ENCODE measurements around the gene FAM187B. TPM values are rescaled to one million over a fixed set of nuclear protein-coding genes. Genes with fewer than 3 reads are reported as not detected.

FAM187B gene
- total RNA-seq = not detected in 2 replicates

GRCh38 chr19:35228177-35228930 lies at the start of gene FAM187B:
Gene FAM187B, minus strand, starts transcription at chr19:35228739. Its CDS starts 59 bp downstream, at chr19:35228680.

GRCh38 chr19:35268536-35269437 lies 40.2 kb upstream of the FAM187B start, which contains the start of gene USF2:
Gene USF2, plus strand, starts transcription at chr19:35268962. Its CDS starts 140 bp downstream, at chr19:35269102.

DNA sequence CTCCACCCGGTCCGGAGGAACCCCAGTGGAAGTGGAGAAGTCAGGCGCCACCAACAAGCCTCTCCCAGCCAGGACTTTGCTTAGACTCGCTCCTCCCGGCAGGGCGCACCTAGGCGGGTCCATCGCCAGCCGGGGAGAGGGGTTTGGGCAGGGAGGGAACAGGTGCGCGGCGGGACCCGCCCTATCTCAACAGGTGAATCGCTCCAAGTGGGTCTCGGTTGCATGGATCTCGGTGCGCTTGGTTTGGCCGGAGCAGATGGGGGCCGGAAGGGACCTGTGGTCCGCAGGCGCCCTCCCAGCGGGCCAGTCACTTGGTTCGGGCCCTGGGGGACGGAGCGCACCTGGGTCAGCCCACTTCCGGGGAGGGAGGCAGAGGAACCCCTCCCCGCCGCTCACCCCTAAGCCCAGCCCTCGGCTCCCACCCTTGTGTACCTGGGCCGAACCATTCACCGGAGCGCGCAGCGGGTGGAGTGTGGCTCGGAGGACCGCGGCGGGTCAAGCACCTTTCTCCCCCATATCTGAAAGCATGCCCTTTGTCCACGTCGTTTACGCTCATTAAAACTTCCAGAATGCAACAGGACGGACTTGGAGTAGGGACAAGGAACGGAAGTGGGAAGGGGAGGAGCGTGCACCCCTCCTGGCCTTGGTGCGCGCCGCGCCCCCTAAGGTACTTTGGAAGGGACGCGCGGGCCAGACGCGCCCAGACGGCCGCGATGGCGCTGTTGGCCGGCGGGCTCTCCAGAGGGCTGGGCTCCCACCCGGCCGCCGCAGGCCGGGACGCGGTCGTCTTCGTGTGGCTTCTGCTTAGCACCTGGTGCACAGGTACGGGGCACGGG lies 20.0 kb upstream of the FAM187B start, which contains the start of gene LSR:
TSS of gene LSR (plus strand) at position 693 of the 836 bp plus-strand sequence. CDS start at position 714, 21 bp downstream.

Other genes starting within 250 kb of the FAM187B start
- gene GRAMD1A, start 228.4 kb downstream of the FAM187B start, total RNA-seq = 19.9 and 20.3 TPM in 2 replicates
- 10.6 and 15.6 TPM in 2 replicates for gene SCN1B, start 198.3 kb downstream of the FAM187B start, total RNA-seq
- 0.09 and 0.16 TPM in 2 replicates for gene HPN, start 187.0 kb downstream of the FAM187B start, total RNA-seq
- 0.16 and 1.1 TPM in 2 replicates for gene FXYD3, start 112.9 kb downstream of the FAM187B start, total RNA-seq
- 0.47 and 0.52 TPM in 2 replicates for gene LGI4, start 93.7 kb downstream of the FAM187B start, total RNA-seq
- 4.4 and 14.6 TPM in 2 replicates for gene FXYD1, start 89.9 kb downstream of the FAM187B start, total RNA-seq
- 0.17 TPM in 1 of 2 replicates, not detected in the other for gene FXYD7, start 85.5 kb downstream of the FAM187B start, total RNA-seq
- gene FXYD5, start 74.0 kb downstream of the FAM187B start, total RNA-seq = 16.8 and 28.7 TPM in 2 replicates
- 0.47 TPM in 1 of 2 replicates, not detected in the other for gene LSR, start 20.3 kb upstream of the FAM187B start, total RNA-seq
- 41.8 and 59.8 TPM in 2 replicates for gene USF2, start 40.2 kb upstream of the FAM187B start, total RNA-seq
- not detected in 2 replicates for gene HAMP, start 53.8 kb upstream of the FAM187B start, total RNA-seq
- gene MAG, start 63.4 kb upstream of the FAM187B start, total RNA-seq = not detected in 2 replicates
- gene CD22, start 100.4 kb upstream of the FAM187B start, total RNA-seq = 0.16 TPM in 1 of 2 replicates, not detected in the other
- not detected in 2 replicates for gene FFAR1, start 119.2 kb upstream of the FAM187B start, total RNA-seq
- gene FFAR3, start 129.7 kb upstream of the FAM187B start, total RNA-seq = not detected in 2 replicates
- gene GPR42, start 142.3 kb upstream of the FAM187B start, total RNA-seq = not detected in 2 replicates
- gene FFAR2, start 219.5 kb upstream of the FAM187B start, total RNA-seq = not detected in 2 replicates